Neural progenitor cell (in vitro differentiated cells): Measurements from ENCODE around the gene PADI3. TPM values are rescaled to one million over a fixed set of nuclear protein-coding genes. Genes with fewer than 3 reads are reported as not detected.
A peak's percentile ranks its signal among the peaks of the same experiment; 100 is the strongest.
"Not testable (repeated sequence)": the region's sequence is repeated elsewhere in the genome, so short reads cannot be mapped to it uniquely, and the experiment has no call there.

Source experiments
- DNase-seq: peaks from one replicate; pipeline ENCODE4 v3.0.0-alpha.2; 2016; ENCODE audit warnings: low spot score
- H2AFZ ChIP-seq: fragments of 200-600 bp; sonication (generic); replicated peaks from 2 replicates; pipeline ENCODE4 v1.6.1; 2016; ENCODE audit warnings: antibody characterized with exemption
- H3F3A ChIP-seq: fragments of 200-600 bp; sonication (generic); 2 replicates; pipeline ENCODE4 v1.6.1; 2016; ENCODE audit warnings: antibody characterized with exemption, low read depth
- H3K27ac ChIP-seq: fragments of 200-600 bp; sonication (generic); 2 replicates; pipeline ENCODE4 v1.5.1; 2016; ENCODE audit warnings: mild to moderate bottlenecking
- H3K27me3 ChIP-seq: fragments of 200-600 bp; sonication (generic); 2 replicates; pipeline ENCODE4 v1.6.1; 2016; ENCODE audit warnings: mild to moderate bottlenecking, moderate library complexity
- H3K36me3 ChIP-seq: fragments of 200-600 bp; sonication (generic); 2 replicates; pipeline ENCODE4 v1.5.1; 2016
- H3K4me1 ChIP-seq: fragments of 200-600 bp; sonication (generic); 2 replicates; pipeline ENCODE4 v1.6.1; 2016; ENCODE audit warnings: mixed run types
- H3K4me2 ChIP-seq: fragments of 200-600 bp; sonication (generic); 2 replicates; pipeline ENCODE4 v1.6.1; 2016
- H3K4me3 ChIP-seq: fragments of 200-600 bp; sonication (generic); 2 replicates; pipeline ENCODE4 v1.5.1; 2016
- H3K79me2 ChIP-seq: fragments of 200-600 bp; sonication (generic); 2 replicates; pipeline ENCODE4 v1.6.1; 2016; ENCODE audit warnings: low read depth
- H3K9ac ChIP-seq: fragments of 200-600 bp; sonication (generic); 2 replicates; pipeline ENCODE4 v1.6.1; 2016
- H3K9me3 ChIP-seq: fragments of 200-600 bp; sonication (generic); 2 replicates; pipeline ENCODE4 v1.5.1; 2016; ENCODE audit warnings: low read depth
- H4K20me1 ChIP-seq: fragments of 200-600 bp; sonication (generic); 2 replicates; pipeline ENCODE4 v1.6.1; 2016; ENCODE audit warnings: low read depth
- H3K27ac Mint-ChIP-seq: 3 replicates; pipeline ENCODE4 v1.8.0; 2021; ENCODE audit warnings: mixed read lengths
- H3K27me3 Mint-ChIP-seq: 2 replicates; pipeline ENCODE4 v1.8.0; 2022; ENCODE audit warnings: low read depth, mild to moderate bottlenecking, inconsistent platforms, moderate library complexity, mixed read lengths; ENCODE audit not compliant: insufficient read depth
- H3K36me3 Mint-ChIP-seq: 3 replicates; pipeline ENCODE4 v1.8.0; 2021; ENCODE audit warnings: mixed read lengths
- H3K4me1 Mint-ChIP-seq: 3 replicates; pipeline ENCODE4 v1.8.0; 2021; ENCODE audit warnings: mixed read lengths
- H3K4me3 Mint-ChIP-seq: 3 replicates; pipeline ENCODE4 v1.8.0; 2021; ENCODE audit warnings: mild to moderate bottlenecking, moderate library complexity, mixed read lengths
- H3K9me3 Mint-ChIP-seq: 3 replicates; pipeline ENCODE4 v1.8.0; 2020; ENCODE audit warnings: mixed read lengths
- EZH2 ChIP-seq: fragments of 200-600 bp; sonication (generic); IDR thresholded peaks from 2 replicates; pipeline ENCODE4 v1.6.1; 2017; ENCODE audit warnings: antibody characterized with exemption, mild to moderate bottlenecking, moderate library complexity
- EZH2phosphoT487 ChIP-seq: fragments of 200-600 bp; sonication (generic); IDR thresholded peaks from 2 replicates; pipeline ENCODE4 v1.6.1; 2017; ENCODE audit warnings: antibody characterized with exemption
- total RNA-seq: library from RNA; depleted of rRNA; stranded (reverse); fragments of >200 nt; gene quantifications from 2 replicates; pipeline ENCODE4 v1.2.3, GENCODE V29; 2015; ENCODE audit warnings: low replicate concordance
- TF ChIP-seq, protein P1 (sequence below): fragments of 200-600 bp; sonication (generic); IDR thresholded peaks from 2 replicates; pipeline ENCODE4 v1.5.1; 2017; ENCODE audit warnings: antibody characterized with exemption, mild to moderate bottlenecking

PADI3 gene
- total RNA-seq, 1 donor from 2014 or later = 1.0 TPM

DNA sequence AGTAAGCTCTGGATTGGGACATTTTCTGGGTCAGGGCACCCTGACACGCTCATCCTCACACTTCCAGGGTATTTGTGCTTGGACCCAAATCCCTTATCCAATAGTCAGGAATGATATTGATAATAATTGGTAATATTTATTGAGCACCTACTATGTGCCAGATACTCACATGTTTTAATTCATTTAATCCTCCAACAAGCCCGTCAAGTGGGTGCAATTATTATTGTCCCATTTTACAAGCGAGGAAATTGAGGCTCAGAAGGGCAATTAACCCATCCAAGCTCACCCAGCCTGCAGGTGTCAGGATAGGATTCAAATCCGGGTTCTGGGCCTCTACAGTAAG lies 11.4 kb upstream of the PADI3 start:
- DNase-seq = no peak
- peaks cover 10% of the 10 kb centered on the region for H3K4me1 Mint-ChIP-seq
- H3F3A ChIP-seq = no peaks in the 10 kb centered on the region
- no peaks in the 10 kb centered on the region for H3K36me3 Mint-ChIP-seq
- no peak overlapping the region for H3K4me3 Mint-ChIP-seq
- H3K4me1 ChIP-seq = peaks cover 17% of the 10 kb centered on the region
- no peaks in the 10 kb centered on the region for H3K79me2 ChIP-seq
- H3K27ac ChIP-seq = no peak overlapping the region
- H3K36me3 ChIP-seq = no peaks in the 10 kb centered on the region
- H3K27me3 ChIP-seq = no peaks in the 10 kb centered on the region
- H3K9me3 Mint-ChIP-seq = no peaks in the 10 kb centered on the region
- no peak overlapping the region for H2AFZ ChIP-seq
- no peaks in the 10 kb centered on the region for H3K9me3 ChIP-seq
- no peak overlapping the region for H3K4me3 ChIP-seq
- H3K27me3 Mint-ChIP-seq = peaks cover 20% of the 10 kb centered on the region
- no peak overlapping the region for H3K4me2 ChIP-seq
- TF ChIP-seq EZH2 = no peak
- TF ChIP-seq EZH2phosphoT487 = no peak
- TF ChIP-seq, protein P1, sequence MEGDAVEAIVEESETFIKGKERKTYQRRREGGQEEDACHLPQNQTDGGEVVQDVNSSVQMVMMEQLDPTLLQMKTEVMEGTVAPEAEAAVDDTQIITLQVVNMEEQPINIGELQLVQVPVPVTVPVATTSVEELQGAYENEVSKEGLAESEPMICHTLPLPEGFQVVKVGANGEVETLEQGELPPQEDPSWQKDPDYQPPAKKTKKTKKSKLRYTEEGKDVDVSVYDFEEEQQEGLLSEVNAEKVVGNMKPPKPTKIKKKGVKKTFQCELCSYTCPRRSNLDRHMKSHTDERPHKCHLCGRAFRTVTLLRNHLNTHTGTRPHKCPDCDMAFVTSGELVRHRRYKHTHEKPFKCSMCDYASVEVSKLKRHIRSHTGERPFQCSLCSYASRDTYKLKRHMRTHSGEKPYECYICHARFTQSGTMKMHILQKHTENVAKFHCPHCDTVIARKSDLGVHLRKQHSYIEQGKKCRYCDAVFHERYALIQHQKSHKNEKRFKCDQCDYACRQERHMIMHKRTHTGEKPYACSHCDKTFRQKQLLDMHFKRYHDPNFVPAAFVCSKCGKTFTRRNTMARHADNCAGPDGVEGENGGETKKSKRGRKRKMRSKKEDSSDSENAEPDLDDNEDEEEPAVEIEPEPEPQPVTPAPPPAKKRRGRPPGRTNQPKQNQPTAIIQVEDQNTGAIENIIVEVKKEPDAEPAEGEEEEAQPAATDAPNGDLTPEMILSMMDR = no peak
- H3K9ac ChIP-seq = no peak overlapping the region
- H3K27ac Mint-ChIP-seq = no peak overlapping the region
- H4K20me1 ChIP-seq = no peaks in the 10 kb centered on the region

DNA sequence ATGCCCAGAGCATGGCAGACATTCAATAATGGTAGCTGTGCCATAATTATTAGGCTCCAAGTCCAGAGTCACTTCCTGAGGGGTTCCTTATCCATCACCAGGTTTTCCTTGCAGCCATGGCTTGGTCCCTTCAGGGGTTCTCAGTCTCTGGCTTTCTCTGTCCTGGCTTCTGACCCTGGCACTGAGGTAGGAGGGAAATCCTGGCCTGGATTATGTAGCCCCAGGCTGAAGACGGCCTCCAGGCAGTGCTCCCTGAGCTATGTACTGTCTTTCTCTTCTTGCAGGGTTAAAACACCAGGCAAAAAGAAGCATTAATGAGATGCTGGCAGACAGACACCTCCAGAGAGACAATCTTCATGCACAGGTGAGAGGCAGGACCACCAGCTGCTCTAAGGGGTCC lies 9.5 kb upstream of the PADI3 start:
- H3K27ac Mint-ChIP-seq = no peak overlapping the region
- no peak overlapping the region for H3K4me3 Mint-ChIP-seq
- H3K9me3 Mint-ChIP-seq = no peaks in the 10 kb centered on the region
- Histone ChIP-seq H3K27me3 (no peaks in the 10 kb centered on the region), H3K4me3 (no peak overlapping the region), H3K9ac (no peak overlapping the region), H3K4me1 (peaks cover 18% of the 10 kb centered on the region), H3K4me2 (no peak overlapping the region), H3K27ac (no peak overlapping the region), H3F3A (no peaks in the 10 kb centered on the region), H2AFZ (peak overlapping the region; percentile 38), H4K20me1 (no peaks in the 10 kb centered on the region), H3K9me3 (no peaks in the 10 kb centered on the region), H3K79me2 (no peaks in the 10 kb centered on the region), H3K36me3 (no peaks in the 10 kb centered on the region)
- peak; percentile 93 for DNase-seq
- no peaks in the 10 kb centered on the region for H3K36me3 Mint-ChIP-seq
- TF ChIP-seq, protein P1 = no peak
- TF ChIP-seq EZH2phosphoT487 (no peak), EZH2 (no peak)
- peaks cover 11% of the 10 kb centered on the region for H3K4me1 Mint-ChIP-seq
- H3K27me3 Mint-ChIP-seq = peaks cover 20% of the 10 kb centered on the region

- not testable (repeated sequence) for H3K36me3 Mint-ChIP-seq, H3K27ac ChIP-seq, H3K9me3 Mint-ChIP-seq, H3K9ac ChIP-seq, H3K36me3 ChIP-seq, H3K9me3 ChIP-seq, H3K79me2 ChIP-seq, H3K27me3 ChIP-seq, H3F3A ChIP-seq, H3K27ac Mint-ChIP-seq, H3K4me3 ChIP-seq, H4K20me1 ChIP-seq
- H2AFZ ChIP-seq = peak overlapping the region; percentile 48
- H3K27me3 Mint-ChIP-seq = peaks cover 16% of the 10 kb centered on the region
- H3K4me1 ChIP-seq = peaks cover 35% of the 10 kb centered on the region
- H3K4me1 Mint-ChIP-seq = peaks cover 26% of the 10 kb centered on the region
- H3K4me2 ChIP-seq = peak overlapping the region; percentile 29
- DNase-seq = peak; percentile 26
- H3K4me3 Mint-ChIP-seq = peak overlapping the region; percentile 48
These were observed 7.7 kb upstream of the PADI3 start for GRCh38 chr1:17241011-17241779.

- peaks cover 35% of the 10 kb centered on the region for H3K4me1 ChIP-seq
- H3K4me1 Mint-ChIP-seq = peaks cover 28% of the 10 kb centered on the region
- H4K20me1 ChIP-seq, H3K4me2 ChIP-seq, H3K27me3 ChIP-seq, H3K27ac Mint-ChIP-seq, H2AFZ ChIP-seq, H3K4me3 ChIP-seq, H3K9me3 Mint-ChIP-seq, H3K36me3 ChIP-seq, H3F3A ChIP-seq, H3K4me3 Mint-ChIP-seq, H3K9me3 ChIP-seq, H3K36me3 Mint-ChIP-seq, H3K9ac ChIP-seq, H3K27ac ChIP-seq, DNase-seq, H3K79me2 ChIP-seq: not testable (repeated sequence)
- peaks cover 13% of the 10 kb centered on the region for H3K27me3 Mint-ChIP-seq
These were observed 7.2 kb upstream of the PADI3 start for GRCh38 chr1:17241780-17242074.
